ENCODE results near the gene ECI1. TPM values are rescaled to one million over a fixed set of nuclear protein-coding genes. Genes with fewer than 3 reads are reported as not detected.
A peak's percentile ranks its signal among the peaks of the same experiment; 100 is the strongest.

ECI1 gene
- total RNA-seq, 2 donors from 2014 or later: 58.9 to 102 TPM

DNA sequence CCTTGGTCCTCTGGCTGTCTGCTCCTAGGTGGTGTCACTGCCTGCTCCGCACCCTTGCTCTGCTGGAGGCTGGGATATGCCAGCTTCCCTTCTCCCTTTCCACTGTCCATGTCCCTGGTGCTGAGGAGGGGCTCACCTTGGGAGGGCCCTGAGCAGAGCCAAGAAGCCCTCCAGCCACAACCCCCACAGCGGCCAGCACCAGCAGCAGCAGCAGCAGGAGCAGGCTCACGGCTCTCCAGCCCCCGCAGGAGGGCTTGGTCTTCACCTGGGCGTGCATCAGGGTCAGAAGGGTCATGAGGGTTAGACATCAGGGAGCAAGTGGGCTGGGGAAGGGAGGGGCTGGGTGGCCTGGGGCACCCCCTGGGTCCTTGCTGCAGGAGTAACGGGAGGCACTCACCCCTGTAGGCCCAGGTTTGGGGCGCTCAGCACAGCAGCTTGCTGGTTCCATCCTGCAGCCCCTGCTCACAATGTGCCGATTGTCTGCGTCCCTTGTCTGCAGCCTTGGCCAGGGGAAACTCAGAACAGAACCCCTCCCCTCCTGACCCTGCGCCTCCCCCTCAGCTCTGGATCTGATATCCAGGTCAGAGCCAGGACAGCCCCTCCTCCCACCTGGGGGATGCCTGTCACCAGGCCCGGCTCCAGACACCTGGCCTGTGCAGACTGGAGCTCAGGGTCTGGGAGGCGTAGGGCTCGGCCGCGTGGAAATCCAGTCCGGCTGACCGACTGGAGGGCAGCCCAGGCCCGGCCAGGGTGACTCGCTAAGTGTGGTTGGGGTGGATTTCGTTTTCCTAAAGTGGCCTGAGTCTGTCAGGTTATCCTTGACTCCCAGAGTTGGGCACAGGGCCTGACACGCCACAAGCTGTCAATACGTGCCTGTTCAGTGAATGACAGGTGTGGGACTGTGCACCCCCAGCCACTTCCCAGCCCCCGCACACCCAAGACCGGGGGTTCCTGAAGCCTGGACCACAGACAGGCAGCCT lies 40.7 kb downstream of the ECI1 start, which contains the start of gene BRICD5:
TSS of gene BRICD5 (minus strand) at position 478 of the 980 bp plus-strand sequence. CDS start at position 448, 30 bp downstream.
- DNase-seq: no peak
- TF ChIP-seq, protein P1, sequence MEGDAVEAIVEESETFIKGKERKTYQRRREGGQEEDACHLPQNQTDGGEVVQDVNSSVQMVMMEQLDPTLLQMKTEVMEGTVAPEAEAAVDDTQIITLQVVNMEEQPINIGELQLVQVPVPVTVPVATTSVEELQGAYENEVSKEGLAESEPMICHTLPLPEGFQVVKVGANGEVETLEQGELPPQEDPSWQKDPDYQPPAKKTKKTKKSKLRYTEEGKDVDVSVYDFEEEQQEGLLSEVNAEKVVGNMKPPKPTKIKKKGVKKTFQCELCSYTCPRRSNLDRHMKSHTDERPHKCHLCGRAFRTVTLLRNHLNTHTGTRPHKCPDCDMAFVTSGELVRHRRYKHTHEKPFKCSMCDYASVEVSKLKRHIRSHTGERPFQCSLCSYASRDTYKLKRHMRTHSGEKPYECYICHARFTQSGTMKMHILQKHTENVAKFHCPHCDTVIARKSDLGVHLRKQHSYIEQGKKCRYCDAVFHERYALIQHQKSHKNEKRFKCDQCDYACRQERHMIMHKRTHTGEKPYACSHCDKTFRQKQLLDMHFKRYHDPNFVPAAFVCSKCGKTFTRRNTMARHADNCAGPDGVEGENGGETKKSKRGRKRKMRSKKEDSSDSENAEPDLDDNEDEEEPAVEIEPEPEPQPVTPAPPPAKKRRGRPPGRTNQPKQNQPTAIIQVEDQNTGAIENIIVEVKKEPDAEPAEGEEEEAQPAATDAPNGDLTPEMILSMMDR (IDR thresholded peaks at IDR 0.05): no peak
- TF ChIP-seq POLR2A (IDR thresholded peaks at IDR 0.05): no peak
- Histone ChIP-seq H3K4me1 (peaks cover 38% of the 10 kb centered on the region), H3K9me3 (no peaks in the 10 kb centered on the region), H3K27ac (peak within 1 kb of the TSS in 1 of 4 donors; percentile 63), H3K36me3 (replicated peaks in 1 of 2; ENCODE audit: insufficient read depth in 1 of 2, low read depth in 2 of 2) (peaks cover 0 to 18% of the 10 kb centered on the region in 2 donors), H3K4me3 (no peak within 1 kb of the TSS), H3K27me3 (no peaks in the 10 kb centered on the region)
- 67 to 74% methylated on average over 15 to 24 of the region's 24 CpGs for WGBS, 2 donors
- no peak for ATAC-seq
- intact Hi-C loops (cut with DNase I): no loop called here

DNA sequence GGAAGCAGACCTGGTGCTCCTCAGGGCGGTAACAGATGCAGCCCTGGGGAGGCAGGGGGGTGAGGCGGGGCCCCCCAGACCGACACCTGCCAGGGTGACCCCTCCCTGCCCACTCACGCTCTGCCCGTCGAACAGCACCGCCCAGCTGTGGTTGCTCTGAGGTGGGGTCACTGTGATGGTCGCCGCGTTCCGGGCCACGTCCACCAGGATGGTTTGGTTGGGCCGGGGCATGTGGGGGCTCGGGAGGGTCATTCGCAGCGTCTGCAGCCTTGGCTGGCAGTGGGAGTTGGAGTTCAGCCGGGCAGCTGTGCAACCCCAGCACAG lies 41.4 kb downstream of the ECI1 start:
- no peak for TF ChIP-seq POLR2A (IDR thresholded peaks at IDR 0.05)
- TF ChIP-seq, protein P1 (IDR thresholded peaks at IDR 0.05): no peak
- H3K27ac ChIP-seq: no peak overlapping the region
- no peak for DNase-seq
- 95% methylated on average over 14 of the region's 17 CpGs; no CpG with 5 or more reads in 1 of the 2 donors for WGBS, 2 donors
- no peak overlapping the region for H3K4me3 ChIP-seq
- ATAC-seq: no peak
- H3K9me3 ChIP-seq: no peaks in the 10 kb centered on the region
- H3K4me1 ChIP-seq: peaks cover 38% of the 10 kb centered on the region
- H3K36me3 ChIP-seq (replicated peaks in 1 of 2; ENCODE audit: insufficient read depth in 1 of 2, low read depth in 2 of 2): peaks cover 0 to 18% of the 10 kb centered on the region in 2 donors
- intact Hi-C loops (cut with DNase I): no loop called here
- no peaks in the 10 kb centered on the region for H3K27me3 ChIP-seq

DNA sequence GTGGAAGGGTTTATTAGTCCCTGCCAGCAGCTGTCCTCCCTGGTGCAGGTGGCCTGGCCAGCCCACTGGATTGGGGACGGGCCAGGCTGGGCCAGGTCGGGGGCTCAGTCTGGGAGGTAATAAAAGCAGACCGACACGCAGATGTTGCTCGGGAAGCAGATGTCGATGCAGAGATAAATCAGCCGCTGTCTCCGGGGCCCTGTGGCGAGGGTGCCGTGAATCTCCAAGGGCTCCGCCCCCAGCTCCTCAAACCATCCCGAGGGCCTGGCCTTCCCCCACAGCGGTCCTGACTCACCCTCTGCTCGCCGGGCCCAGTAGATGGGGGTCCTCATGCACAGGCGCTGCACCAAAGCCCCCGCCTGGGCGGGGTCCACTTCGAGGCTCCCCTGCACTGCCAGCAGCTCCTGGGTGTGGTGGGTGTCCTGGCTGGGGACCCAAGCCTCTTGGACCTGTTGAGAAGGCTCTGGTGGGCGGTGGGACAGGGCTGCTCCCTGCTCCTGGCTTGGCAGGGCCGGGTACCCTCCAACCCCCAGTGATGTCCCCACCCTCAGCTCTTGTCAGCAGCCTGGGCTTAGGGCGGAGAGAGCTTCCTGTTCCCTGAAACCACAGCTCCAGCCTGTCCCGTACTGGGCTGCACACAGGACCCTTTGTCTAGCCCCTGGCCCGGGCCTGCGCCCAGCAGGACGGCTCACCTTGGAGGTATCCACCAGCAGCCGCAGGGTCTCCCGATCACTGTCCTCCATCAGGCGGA lies 42.0 kb downstream of the ECI1 start:
- intact Hi-C loops (cut with DNase I): no loop called here
- peaks cover 0 to 18% of the 10 kb centered on the region in 2 donors for H3K36me3 ChIP-seq (replicated peaks in 1 of 2; ENCODE audit: insufficient read depth in 1 of 2, low read depth in 2 of 2)
- no peak overlapping the region for H3K27ac ChIP-seq
- ATAC-seq (no peak), DNase-seq (no peak)
- TF ChIP-seq POLR2A (IDR thresholded peaks at IDR 0.05): no peak
- TF ChIP-seq, protein P1 (IDR thresholded peaks at IDR 0.05): no peak
- peaks cover 43% of the 10 kb centered on the region for H3K4me1 ChIP-seq
- no peak overlapping the region for H3K4me3 ChIP-seq
- WGBS, 2 donors: 85% methylated on average over 20 of the region's 29 CpGs; no CpG with 5 or more reads in 1 of the 2 donors
- no peaks in the 10 kb centered on the region for H3K9me3 ChIP-seq
- no peaks in the 10 kb centered on the region for H3K27me3 ChIP-seq

DNA sequence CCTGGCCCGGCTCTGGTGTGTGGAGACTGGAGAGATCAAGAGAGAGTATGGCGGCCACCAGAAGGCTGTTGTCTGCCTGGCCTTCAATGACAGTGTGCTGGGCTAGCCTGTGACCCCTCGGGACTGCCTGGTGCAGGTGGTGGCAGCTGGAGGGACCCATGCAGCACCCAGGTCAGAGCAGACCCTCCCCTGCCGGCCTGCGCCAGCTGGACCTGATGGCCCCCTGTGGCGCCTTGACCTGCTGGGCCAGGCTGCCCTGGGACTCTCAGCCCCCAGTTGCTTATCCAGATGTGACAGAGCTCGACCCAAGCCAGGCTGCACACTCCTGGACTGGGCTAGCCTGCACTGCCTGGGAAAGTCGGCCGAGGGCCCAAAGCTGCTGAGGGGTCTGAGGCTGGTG lies 42.6 kb downstream of the ECI1 start:
- Histone ChIP-seq H3K4me1 (peaks cover 40% of the 10 kb centered on the region), H3K9me3 (no peaks in the 10 kb centered on the region), H3K36me3 (replicated peaks in 1 of 2; ENCODE audit: insufficient read depth in 1 of 2, low read depth in 2 of 2) (peaks cover 0 to 18% of the 10 kb centered on the region in 2 donors), H3K27me3 (no peaks in the 10 kb centered on the region), H3K27ac (no peak overlapping the region), H3K4me3 (no peak overlapping the region)
- DNase-seq (no peak), ATAC-seq (no peak)
- intact Hi-C loops (cut with DNase I): no loop called here
- TF ChIP-seq POLR2A (IDR thresholded peaks at IDR 0.05): no peak
- TF ChIP-seq, protein P1 (IDR thresholded peaks at IDR 0.05): no peak
- WGBS, 2 donors: 87% methylated on average over 8 of the region's 9 CpGs; no CpG with 5 or more reads in 1 of the 2 donors

Data from body of pancreas (tissue), 4 donors.